ENCODE measurements around the gene PLXND1.

The PLXND1 gene

GRCh38 chr3:129564981-129565644, 41.4 kb downstream of the PLXND1 start:
- Mint-ChIP-seq H3K36me3 (ENCODE audit: low read depth) (no peaks in the 10 kb centered on the region), H3K4me3 (no peak overlapping the region), H3K27ac (no peak overlapping the region), H3K27me3 (no peaks in the 10 kb centered on the region), H3K9me3 (no peaks in the 10 kb centered on the region), H3K4me1 (ENCODE audit: low read depth) (no peaks in the 10 kb centered on the region)

GRCh38 chr3:129563850-129564535, 42.5 kb downstream of the PLXND1 start:
- Mint-ChIP-seq H3K9me3 (no peaks in the 10 kb centered on the region), H3K4me1 (ENCODE audit: low read depth) (no peaks in the 10 kb centered on the region), H3K27me3 (no peaks in the 10 kb centered on the region), H3K27ac (no peak overlapping the region), H3K36me3 (ENCODE audit: low read depth) (no peaks in the 10 kb centered on the region), H3K4me3 (no peak overlapping the region)

GRCh38 chr3:129563332-129563731, 43.1 kb downstream of the PLXND1 start:
- Mint-ChIP-seq H3K9me3 (no peaks in the 10 kb centered on the region), H3K4me3 (no peak overlapping the region), H3K27ac (no peak overlapping the region), H3K36me3 (ENCODE audit: low read depth) (no peaks in the 10 kb centered on the region), H3K27me3 (no peaks in the 10 kb centered on the region), H3K4me1 (ENCODE audit: low read depth) (peaks cover 3% of the 10 kb centered on the region)

GRCh38 chr3:129562803-129563202, 43.7 kb downstream of the PLXND1 start:
- Mint-ChIP-seq H3K4me1 (ENCODE audit: low read depth) (peaks cover 5% of the 10 kb centered on the region), H3K4me3 (no peak overlapping the region), H3K9me3 (no peaks in the 10 kb centered on the region), H3K27me3 (no peaks in the 10 kb centered on the region), H3K27ac (no peak overlapping the region), H3K36me3 (ENCODE audit: low read depth) (no peaks in the 10 kb centered on the region)

GRCh38 chr3:129561619-129562248, 44.7 kb downstream of the PLXND1 start:
- no peaks in the 10 kb centered on the region for H3K36me3 Mint-ChIP-seq (ENCODE audit: low read depth)
- no peak overlapping the region for H3K27ac Mint-ChIP-seq
- no peaks in the 10 kb centered on the region for H3K27me3 Mint-ChIP-seq
- H3K4me3 Mint-ChIP-seq = no peak overlapping the region
- H3K9me3 Mint-ChIP-seq = no peaks in the 10 kb centered on the region
- H3K4me1 Mint-ChIP-seq (ENCODE audit: low read depth) = peaks cover 5% of the 10 kb centered on the region

- peak overlapping the region; percentile 3 for H3K27ac Mint-ChIP-seq
- H3K4me3 Mint-ChIP-seq = no peak overlapping the region
- no peaks in the 10 kb centered on the region for H3K36me3 Mint-ChIP-seq (ENCODE audit: low read depth)
Measured at GRCh38 chr3:129560911-129561594, 45.4 kb downstream of the PLXND1 start.

GRCh38 chr3:129560269-129560787, 46.1 kb downstream of the PLXND1 start:
- Mint-ChIP-seq H3K27ac (no peak overlapping the region), H3K4me1 (ENCODE audit: low read depth) (peaks cover 5% of the 10 kb centered on the region), H3K4me3 (no peak overlapping the region), H3K9me3 (no peaks in the 10 kb centered on the region), H3K27me3 (no peaks in the 10 kb centered on the region), H3K36me3 (ENCODE audit: low read depth) (no peaks in the 10 kb centered on the region)

More at GRCh38 chr3:129560911-129561594, 45.4 kb downstream of the PLXND1 start:
- no peaks in the 10 kb centered on the region for H3K9me3 Mint-ChIP-seq
- no peaks in the 10 kb centered on the region for H3K27me3 Mint-ChIP-seq
- H3K4me1 Mint-ChIP-seq (ENCODE audit: low read depth) = peaks cover 5% of the 10 kb centered on the region

GRCh38 chr3:129559565-129560079, 46.9 kb downstream of the PLXND1 start:
- H3K4me1 Mint-ChIP-seq (ENCODE audit: low read depth) = peaks cover 5% of the 10 kb centered on the region
- H3K27ac Mint-ChIP-seq = no peak overlapping the region
- no peaks in the 10 kb centered on the region for H3K9me3 Mint-ChIP-seq
- no peaks in the 10 kb centered on the region for H3K36me3 Mint-ChIP-seq (ENCODE audit: low read depth)
- no peaks in the 10 kb centered on the region for H3K27me3 Mint-ChIP-seq
- no peak overlapping the region for H3K4me3 Mint-ChIP-seq

- Mint-ChIP-seq H3K27ac (no peak overlapping the region), H3K36me3 (ENCODE audit: low read depth) (no peaks in the 10 kb centered on the region), H3K27me3 (peaks cover 2% of the 10 kb centered on the region), H3K4me1 (ENCODE audit: low read depth) (peaks cover 10% of the 10 kb centered on the region), H3K4me3 (no peak overlapping the region), H3K9me3 (no peaks in the 10 kb centered on the region)
Measured at GRCh38 chr3:129558772-129559564, 47.5 kb downstream of the PLXND1 start.

- H3K4me3 Mint-ChIP-seq = no peak overlapping the region
- H3K36me3 Mint-ChIP-seq (ENCODE audit: low read depth) = no peaks in the 10 kb centered on the region
- peaks cover 4% of the 10 kb centered on the region for H3K27me3 Mint-ChIP-seq
- H3K4me1 Mint-ChIP-seq (ENCODE audit: low read depth) = peaks cover 13% of the 10 kb centered on the region
- H3K27ac Mint-ChIP-seq = no peak overlapping the region
- no peaks in the 10 kb centered on the region for H3K9me3 Mint-ChIP-seq
Measured at GRCh38 chr3:129558081-129558771, 48.2 kb downstream of the PLXND1 start.

GRCh38 chr3:129557548-129557894, 49.0 kb downstream of the PLXND1 start:
- H3K9me3 Mint-ChIP-seq = no peaks in the 10 kb centered on the region
- peaks cover 4% of the 10 kb centered on the region for H3K27me3 Mint-ChIP-seq
- H3K4me1 Mint-ChIP-seq (ENCODE audit: low read depth) = peaks cover 13% of the 10 kb centered on the region
- no peak overlapping the region for H3K4me3 Mint-ChIP-seq
- no peaks in the 10 kb centered on the region for H3K36me3 Mint-ChIP-seq (ENCODE audit: low read depth)
- no peak overlapping the region for H3K27ac Mint-ChIP-seq

- H3K9me3 Mint-ChIP-seq = no peaks in the 10 kb centered on the region
- no peak overlapping the region for H3K4me3 Mint-ChIP-seq
- peaks cover 13% of the 10 kb centered on the region for H3K4me1 Mint-ChIP-seq (ENCODE audit: low read depth)
- peaks cover 4% of the 10 kb centered on the region for H3K27me3 Mint-ChIP-seq
- H3K36me3 Mint-ChIP-seq (ENCODE audit: low read depth) = no peaks in the 10 kb centered on the region
- H3K27ac Mint-ChIP-seq = no peak overlapping the region
Measured at GRCh38 chr3:129556890-129557547, 49.5 kb downstream of the PLXND1 start.

- no peaks in the 10 kb centered on the region for H3K9me3 Mint-ChIP-seq
- H3K27me3 Mint-ChIP-seq = peaks cover 4% of the 10 kb centered on the region
- H3K4me1 Mint-ChIP-seq (ENCODE audit: low read depth) = peaks cover 13% of the 10 kb centered on the region
- no peaks in the 10 kb centered on the region for H3K36me3 Mint-ChIP-seq (ENCODE audit: low read depth)
- no peak overlapping the region for H3K4me3 Mint-ChIP-seq
- H3K27ac Mint-ChIP-seq = no peak overlapping the region
Measured at GRCh38 chr3:129556358-129556695, 50.1 kb downstream of the PLXND1 start.

Measured in stimulated activated naive CD8-positive, alpha-beta T cell treated with anti-CD3 and anti-CD28 coated beads, Interleukin-15, Interleukin-2, amounts not matched to agents 100 ng/mL and 50 ng/mL, for 24 hours (primary cell).